HG03432 (cell line): ENCODE results near the gene TRIP10.
"Not testable (repeated sequence)": the region's sequence is repeated elsewhere in the genome, so short reads cannot be mapped to it uniquely, and the experiment has no call there.

Experiments
- ATAC-seq: cut with Tn5 transposase; IDR thresholded peaks from one replicate; pipeline ENCODE4 v1.9.1; 2021; ENCODE audit warnings: mild to moderate bottlenecking, moderate library complexity; ENCODE audit not compliant: unreplicated experiment

Gene TRIP10

DNA sequence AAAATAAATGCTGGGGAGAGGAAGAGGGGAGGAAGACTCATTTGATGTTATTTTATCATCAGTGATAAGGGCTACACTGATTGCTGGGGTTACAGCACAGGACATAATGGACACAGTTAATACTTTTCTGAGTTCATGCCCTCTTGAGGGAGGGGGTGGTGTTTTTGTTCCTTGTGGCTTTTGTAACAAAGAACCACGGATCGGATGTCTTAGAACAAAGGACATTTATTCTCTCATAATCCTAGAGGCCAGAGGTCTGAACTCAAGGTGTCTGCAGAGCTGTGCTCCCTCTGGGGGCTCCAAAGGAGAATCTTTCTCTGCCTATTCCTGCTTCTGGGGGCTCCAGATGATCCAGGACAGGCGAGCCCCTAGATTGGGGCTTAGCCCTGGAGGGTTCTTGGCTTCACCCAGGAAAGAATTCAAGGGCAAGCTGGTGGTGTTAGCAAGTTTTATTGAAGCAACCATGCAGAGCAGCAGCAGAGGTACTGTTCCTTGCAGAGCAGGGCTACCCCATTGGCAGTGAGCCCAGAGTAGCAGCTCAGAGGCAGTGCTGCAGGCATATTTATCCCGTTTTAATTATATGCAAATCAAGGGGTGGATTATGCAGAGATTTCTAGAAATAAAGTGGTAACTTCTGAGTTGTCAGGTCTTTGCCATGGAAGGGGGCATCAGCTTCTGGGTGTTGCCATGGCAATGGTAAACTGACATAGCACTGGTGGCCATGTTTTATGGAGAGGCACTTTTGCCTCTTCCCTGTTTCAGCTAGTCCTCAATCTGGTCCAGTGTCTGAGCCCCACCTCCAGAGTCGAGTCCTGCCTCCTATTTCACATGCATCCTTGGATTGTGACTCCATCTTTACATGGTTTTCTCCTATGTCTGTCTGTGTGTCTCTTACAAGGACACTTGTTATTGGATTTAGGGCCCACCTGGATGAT is 51.0 kb downstream of the TRIP10 start:
- no peak for ATAC-seq

- ATAC-seq: no peak
Measured at GRCh38 chr19:6791237-6791636, 51.8 kb downstream of the TRIP10 start.

DNA sequence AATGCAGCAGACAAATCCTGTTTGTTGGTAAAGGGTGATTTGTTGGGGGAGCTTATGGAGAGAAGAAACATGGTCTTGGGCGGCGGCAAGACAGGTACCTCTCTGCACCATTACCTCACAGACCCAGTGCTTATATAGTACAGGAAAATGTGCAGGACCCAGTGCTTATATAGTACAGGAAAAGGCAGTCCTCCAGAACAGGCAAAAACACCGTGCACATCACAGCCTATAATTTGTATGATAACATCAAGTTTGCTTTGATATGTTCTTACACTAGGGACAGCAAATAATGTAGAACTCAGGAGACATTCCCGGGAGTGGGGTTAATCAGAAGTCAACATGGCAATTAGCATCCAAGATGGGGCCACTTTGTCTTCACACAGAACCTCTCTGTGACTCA is 53.9 kb downstream of the TRIP10 start:
- ATAC-seq: no peak

- ATAC-seq: no peak
Measured at GRCh38 chr19:6793973-6794372, 54.5 kb downstream of the TRIP10 start.

- no peak for ATAC-seq
Measured at GRCh38 chr19:6794686-6795431, 55.4 kb downstream of the TRIP10 start.

GRCh38 chr19:6796278-6796677 is 56.8 kb downstream of the TRIP10 start:
- ATAC-seq: no peak

DNA sequence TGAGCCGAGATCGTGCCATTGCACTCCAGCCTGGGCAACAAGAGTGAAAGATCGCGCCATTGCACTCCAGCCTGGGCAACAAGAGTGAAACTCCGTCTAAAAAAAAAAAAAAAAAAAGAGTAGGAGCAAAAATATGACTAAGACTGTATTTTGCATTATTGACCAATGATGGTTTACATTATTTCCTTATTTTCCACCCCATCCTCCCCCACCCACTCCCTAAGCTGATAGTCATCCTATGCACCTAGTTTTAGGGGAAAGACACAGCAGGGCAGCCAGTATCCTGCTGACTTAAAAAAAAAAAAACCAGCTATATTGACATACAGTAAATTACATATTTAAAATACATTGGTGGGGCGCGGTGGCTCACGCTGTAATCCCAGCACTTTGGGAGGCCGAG is 58.2 kb downstream of the TRIP10 start:
- ATAC-seq: no peak

DNA sequence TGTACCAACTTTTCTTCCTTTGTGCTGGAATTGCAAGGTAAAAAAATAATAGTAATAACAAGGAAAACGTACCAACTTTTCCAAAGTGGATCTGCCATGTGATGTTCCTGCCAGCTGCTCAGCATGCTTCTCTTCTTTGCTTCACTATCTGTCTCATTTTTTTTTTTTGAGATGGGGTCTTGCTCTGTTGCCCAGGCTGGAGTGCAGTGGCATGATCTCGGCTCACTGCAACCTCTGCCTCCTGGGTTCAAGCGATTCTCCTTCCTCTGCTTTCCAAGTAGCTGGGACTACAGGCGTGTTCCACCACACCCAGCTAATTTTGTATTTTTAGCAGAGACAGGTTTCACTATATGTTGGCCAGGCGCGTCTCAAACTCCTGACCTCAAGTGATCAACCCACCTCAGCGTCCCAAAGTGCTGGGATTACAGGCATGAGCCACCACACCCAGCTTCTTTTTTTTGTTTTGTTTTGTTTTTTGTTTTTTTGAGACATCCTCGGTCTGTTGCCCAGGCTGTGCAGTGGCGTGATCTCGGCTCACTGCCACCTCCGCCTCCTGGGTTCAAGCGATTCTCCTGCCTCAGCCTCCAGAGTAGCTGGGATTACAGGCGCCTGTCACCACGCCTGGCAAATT is 60.8 kb downstream of the TRIP10 start:
- not testable (repeated sequence) for ATAC-seq

GRCh38 chr19:6800991-6801484 is 61.6 kb downstream of the TRIP10 start:
- no peak for ATAC-seq
